HepG2 (cell line): Measurements from ENCODE around the gene GCM1. TPM values are rescaled to one million over a fixed set of nuclear protein-coding genes. Genes with fewer than 3 reads are reported as not detected.
A peak's percentile ranks its signal among the peaks of the same experiment; 100 is the strongest.

Experiments used
- ATAC-seq: fragments of 200-7000 bp; cut with Tn5 transposase; 3 replicates; pipeline ENCODE4 v1.9.1; 2020; ENCODE audit warnings: mild to moderate bottlenecking, moderate library complexity
- BruUV-seq: library from RNA; stranded (reverse); fragments of 400-500 nt; replicated peaks from 2 replicates; lab custom pipeline; 2021; lab: Mats Ljungman, UMichigan
- CTCF ChIA-PET: fragments of 300-600 bp; formaldehyde crosslinking; extraction: SDS; loops from one replicate; lab custom pipeline; 2021; ENCODE audit warnings: low total read pairs, inconsistent platforms, low intra/inter-chr PET ratio; lab: Yijun Ruan, JAX
- POLR2A ChIA-PET: fragments of 350-600 bp; sonication (Branson Sonifier 250); formaldehyde crosslinking; loops from one replicate; lab custom pipeline; 2020; ENCODE audit warnings: antibody characterized with exemption, inconsistent platforms; lab: Yijun Ruan, JAX
- DNase-seq: peaks from one replicate; pipeline ENCODE4 v3.0.0-alpha.2; 2015; ENCODE audit warnings: low spot score
- FAIRE-seq: peaks from 3 replicates; lab custom pipeline; 2011; peaks lifted over from hg19 to GRCh38; lab: Jason Lieb, UNC
- H2AFZ ChIP-seq: one replicate; pipeline ENCODE4 v1.6.1; 2011; ENCODE audit warnings: low read length, inconsistent platforms
- H3K27ac ChIP-seq: fragments of 300-600 bp; 3 replicates; pipeline ENCODE4 v1.8.0; 2011; ENCODE audit warnings: mixed run types, mild to moderate bottlenecking, mixed read lengths, low read length, inconsistent platforms; ENCODE audit not compliant: insufficient read depth; ENCODE audit errors: extremely low read length
- H3K27me3 ChIP-seq, 2 experiments: fragments of 200-600 bp in 1 of 2; 2 replicates in 1 of 2; 3 replicates in 1 of 2; pipeline versions ENCODE4 v1.6.0 to v1.8.0; 2011; ENCODE audit warnings: low read length in 2 of 2, mild to moderate bottlenecking in 2 of 2, moderate library complexity in 2 of 2, inconsistent platforms in 1 of 2; ENCODE audit not compliant: insufficient read depth in 2 of 2, control insufficient read depth in 1 of 2
- H3K36me3 ChIP-seq, 2 experiments: fragments of 200-600 bp in 1 of 2; replicated peaks in 1 of 2; 2 replicates in 1 of 2; 3 replicates in 1 of 2; pipeline versions ENCODE4 v1.5.1 to v1.8.0; 2011; ENCODE audit warnings: low read length in 2 of 2, inconsistent platforms in 1 of 2; ENCODE audit not compliant: insufficient read depth in 2 of 2, control insufficient read depth in 1 of 2
- H3K4me1 ChIP-seq: 2 replicates; pipeline ENCODE4 v1.5.1; 2012; ENCODE audit warnings: low read length, inconsistent platforms; ENCODE audit not compliant: insufficient read depth
- H3K4me2 ChIP-seq: 2 replicates; pipeline ENCODE4 v1.6.0; 2011; ENCODE audit warnings: low read depth, low read length, inconsistent platforms
- H3K4me3 ChIP-seq, 3 experiments: fragments of 200-600 bp in 1 of 3; sonication (generic), shearing (Covaris generic) in 1 of 3; replicated peaks in 1 of 3; 2 replicates each; pipeline ENCODE4 v1.5.1; 2011 to 2016; ENCODE audit warnings: low read length in 3 of 3, inconsistent platforms in 2 of 3, low read depth in 2 of 3, mild to moderate bottlenecking in 2 of 3, control low read depth in 1 of 3, mixed read lengths in 1 of 3; ENCODE audit not compliant: insufficient read depth in 1 of 3
- H3K79me2 ChIP-seq: one replicate; pipeline ENCODE4 v1.6.1; 2011; ENCODE audit warnings: low read length, inconsistent platforms; ENCODE audit not compliant: insufficient read depth
- H3K9ac ChIP-seq: 2 replicates; pipeline ENCODE4 v1.6.0; 2011; ENCODE audit warnings: mild to moderate bottlenecking, low read depth, low read length, inconsistent platforms; ENCODE audit not compliant: insufficient read depth
- H3K9me3 ChIP-seq: 2 replicates; pipeline ENCODE4 v1.5.1; 2012; ENCODE audit warnings: mild to moderate bottlenecking, low read length
- H4K20me1 ChIP-seq: 2 replicates; pipeline ENCODE4 v1.6.0; 2011; ENCODE audit warnings: inconsistent platforms, mild to moderate bottlenecking, low read length, moderate library complexity; ENCODE audit not compliant: insufficient read depth
- AGO2 ChIP-seq: fragments of 200-400 bp; formaldehyde crosslinking; optimal IDR thresholded peaks from 2 replicates; pipeline ENCODE3; 2017; ENCODE audit warnings: mild to moderate bottlenecking, low read depth, low read length, moderate library complexity
- BRCA1 ChIP-seq: sonication (generic); formaldehyde crosslinking; IDR thresholded peaks from 2 replicates; pipeline ENCODE4 v1.4.0; 2020; ENCODE audit warnings: missing genetic modification reagents
- HNRNPK ChIP-seq: fragments of 200-400 bp; formaldehyde crosslinking; IDR thresholded peaks from 2 replicates; pipeline ENCODE4 v1.6.1; 2018; ENCODE audit warnings: low read length, low read depth, moderate library complexity, mild to moderate bottlenecking; ENCODE audit not compliant: poor library complexity, severe bottlenecking
- MYNN ChIP-seq: sonication (generic); formaldehyde crosslinking; IDR thresholded peaks from 2 replicates; pipeline ENCODE4 v1.4.0; 2020; ENCODE audit warnings: mild to moderate bottlenecking, low read depth, missing genetic modification reagents
- NFKBIZ ChIP-seq: IDR thresholded peaks from 2 replicates; pipeline ENCODE4 v1.6.1; 2018; ENCODE audit warnings: missing genetic modification reagents, missing compliant biosample characterization
- PCBP1 ChIP-seq: fragments of 200-400 bp; formaldehyde crosslinking; IDR thresholded peaks from 2 replicates; pipeline ENCODE4 v1.6.1; 2017; ENCODE audit warnings: mild to moderate bottlenecking, low read depth, low read length, borderline replicate concordance
- RAD51 ChIP-seq: fragments of 450-650 bp; IDR thresholded peaks from 2 replicates; pipeline ENCODE4 v1.6.1; 2016; ENCODE audit warnings: borderline replicate concordance
- ZNF3 ChIP-seq: IDR thresholded peaks from 2 replicates; pipeline ENCODE4 v1.7.0; 2017; ENCODE audit warnings: inconsistent platforms
- WGBS: methylation state at CpG from one replicate; pipeline ENCODE4 v1.1.6; 2017; ENCODE audit warnings: low lambda C conversion rate; 5-methylcytosine and 5-hydroxymethylcytosine counted together
- in situ Hi-C: cut with HindIII; loops from 2 replicates; pipeline ENCODE4 v1.10.0; 2017; ENCODE audit warnings: low pct_unique_long_range_greater_than_20kb; ENCODE audit not compliant: extremely low pct_ligation_motif_present
- intact Hi-C: fragments of 100-400 bp; cut with micrococcal nuclease; formaldehyde crosslinking; loops from one replicate; pipeline ENCODE4 v1.10.0; 2022; ENCODE audit not compliant: unreplicated experiment
- polyA plus RNA-seq, 8 experiments: library from polyadenylated mRNA; depleted of rRNA in 3 of 8; stranded (reverse) in 7 of 8; unstranded in 1 of 8; fragments of >200 nt; fragmentation: Illumina TruSeq in 4 of 8; extraction: Trizol in 4 of 8; gene quantifications; 2 replicates each; pipeline versions ENCODE4 v1.2.1 to v1.2.3, GENCODE V29; 2011 to 2016; ENCODE audit warnings: low read depth in 4 of 8, missing spikeins in 1 of 8, mixed read lengths in 1 of 8; ENCODE audit not compliant: insufficient read depth in 1 of 8
- total RNA-seq, 5 experiments: library from RNA; depleted of rRNA; stranded (reverse); fragments of >200 nt; fragmentation: Illumina TruSeq; extraction: Trizol; gene quantifications; 2 replicates each; pipeline ENCODE4 v1.2.3, GENCODE V29; 2016; ENCODE audit warnings: low read depth in 1 of 5
- TF ChIP-seq, protein P1 (sequence below): sonication (generic); formaldehyde crosslinking; IDR thresholded peaks from 2 replicates; pipeline ENCODE4 v1.5.1; 2020; ENCODE audit warnings: missing genetic modification reagents, mild to moderate bottlenecking, borderline replicate concordance

GCM1 gene
- total and polyA plus RNA-seq, 2 of the 13 experiments (the other 11 are each of a cell fraction or from before 2014, with no cell fraction given), result 0.04 to 0.13 TPM

DNA sequence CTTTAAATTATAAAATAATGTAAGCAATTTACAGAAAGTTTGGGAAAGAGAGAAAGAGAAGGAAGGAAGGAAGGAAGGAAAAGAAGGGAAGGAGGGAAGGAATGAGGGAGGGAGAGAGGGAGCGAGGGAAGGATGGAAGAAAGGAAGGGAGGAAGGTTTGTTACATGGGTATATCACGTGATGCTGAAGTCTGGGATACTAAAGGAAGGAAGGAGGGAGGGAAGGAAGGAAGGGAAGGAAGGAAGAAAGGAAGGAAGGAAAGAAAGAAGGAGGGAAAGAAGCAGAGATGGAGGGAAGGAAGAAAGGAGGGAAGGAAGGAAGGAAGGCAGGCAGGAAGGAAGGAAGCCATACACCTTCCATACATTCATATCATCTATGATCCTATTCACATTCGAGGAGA is 48.9 kb upstream of the GCM1 start:
- Histone ChIP-seq H4K20me1 (no peaks in the 10 kb centered on the region), H3K27me3 (no peaks in the 10 kb centered on the region), H3K36me3 (no peaks in the 10 kb centered on the region), H3K4me3 (no peak overlapping the region), H3K4me1 (no peaks in the 10 kb centered on the region), H3K79me2 (no peaks in the 10 kb centered on the region), H2AFZ (no peak overlapping the region), H3K4me2 (no peak overlapping the region), H3K9ac (no peak overlapping the region), H3K9me3 (no peaks in the 10 kb centered on the region), H3K27ac (no peak overlapping the region)
- ChIA-PET POLR2A (no interaction called here), CTCF (no interaction called here)
- in situ Hi-C loops (no loop called here), intact Hi-C loops (no loop called here)
- DNase-seq (no peak), FAIRE-seq (no peak), ATAC-seq (no peak)
- WGBS, result 31% methylated on average over 3 of the region's 3 CpGs
- BruUV-seq, result no TSS peak
- TF ChIP-seq NFKBIZ (CRISPR knock-in tag), result no peak
- peak; percentile 95 for TF ChIP-seq RAD51

DNA sequence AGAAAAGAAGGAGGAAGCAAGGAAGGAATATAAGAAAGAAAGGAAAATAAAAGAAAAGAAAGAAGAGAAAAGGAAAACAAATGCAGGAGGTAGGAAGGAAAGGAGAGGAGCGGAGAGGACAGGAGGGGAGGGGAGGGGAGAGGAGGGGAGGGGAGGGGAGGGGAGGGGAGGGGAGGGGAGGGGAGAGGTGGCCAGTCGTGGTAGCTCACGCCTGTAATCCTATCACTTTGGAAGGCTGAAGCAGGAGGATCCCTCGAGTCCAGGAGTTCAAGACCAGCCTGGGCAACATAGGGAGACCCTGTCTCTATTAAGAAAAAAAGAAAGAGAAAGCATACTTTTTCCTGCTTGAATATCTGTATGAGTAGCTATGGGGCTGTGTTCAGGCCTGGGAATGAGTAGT is 46.4 kb upstream of the GCM1 start:
- in situ Hi-C loops, result no loop called here
- H4K20me1 ChIP-seq, result no peaks in the 10 kb centered on the region
- no peak overlapping the region for H3K27ac ChIP-seq
- no peaks in the 10 kb centered on the region for H3K9me3 ChIP-seq
- H3K36me3 ChIP-seq, result no peaks in the 10 kb centered on the region
- 25% methylated on average over 4 of the region's 4 CpGs for WGBS
- BruUV-seq, result no TSS peak
- H2AFZ ChIP-seq, result no peak overlapping the region
- H3K4me3 ChIP-seq, result no peak overlapping the region
- no peaks in the 10 kb centered on the region for H3K4me1 ChIP-seq
- CTCF ChIA-PET, result no interaction called here
- POLR2A ChIA-PET, result no interaction called here
- TF ChIP-seq AGO2 (no peak), ZNF3 (no peak), HNRNPK (peak; percentile 95), PCBP1 (0 out of 2 replicates have a peak, but pooled peaks have one; percentile 69), MYNN (CRISPR knock-in tag) (no peak), BRCA1 (CRISPR knock-in tag) (no peak)
- TF ChIP-seq, protein P1, sequence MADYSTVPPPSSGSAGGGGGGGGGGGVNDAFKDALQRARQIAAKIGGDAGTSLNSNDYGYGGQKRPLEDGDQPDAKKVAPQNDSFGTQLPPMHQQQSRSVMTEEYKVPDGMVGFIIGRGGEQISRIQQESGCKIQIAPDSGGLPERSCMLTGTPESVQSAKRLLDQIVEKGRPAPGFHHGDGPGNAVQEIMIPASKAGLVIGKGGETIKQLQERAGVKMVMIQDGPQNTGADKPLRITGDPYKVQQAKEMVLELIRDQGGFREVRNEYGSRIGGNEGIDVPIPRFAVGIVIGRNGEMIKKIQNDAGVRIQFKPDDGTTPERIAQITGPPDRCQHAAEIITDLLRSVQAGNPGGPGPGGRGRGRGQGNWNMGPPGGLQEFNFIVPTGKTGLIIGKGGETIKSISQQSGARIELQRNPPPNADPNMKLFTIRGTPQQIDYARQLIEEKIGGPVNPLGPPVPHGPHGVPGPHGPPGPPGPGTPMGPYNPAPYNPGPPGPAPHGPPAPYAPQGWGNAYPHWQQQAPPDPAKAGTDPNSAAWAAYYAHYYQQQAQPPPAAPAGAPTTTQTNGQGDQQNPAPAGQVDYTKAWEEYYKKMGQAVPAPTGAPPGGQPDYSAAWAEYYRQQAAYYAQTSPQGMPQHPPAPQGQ, result no peak
- TF ChIP-seq, all 625 proteins: peak for 2
- no peaks in the 10 kb centered on the region for H3K27me3 ChIP-seq
- H3K4me2 ChIP-seq, result no peak overlapping the region
- H3K9ac ChIP-seq, result no peak overlapping the region
- ATAC-seq, result no peak
- DNase-seq, result no peak
- no peaks in the 10 kb centered on the region for H3K79me2 ChIP-seq
- intact Hi-C loops, result no loop called here
- no peak for FAIRE-seq
